RWPE1 (cell line): ENCODE results near the gene HMCN2.

ENCODE experiments used
- CTCF ChIA-PET: fragments of 350-600 bp; sonication (Branson Sonifier 250); formaldehyde crosslinking; extraction: SDS; loops from one replicate; lab custom pipeline; 2021; lab: Yijun Ruan, JAX
- POLR2A ChIA-PET: fragments of 400-600 bp; formaldehyde crosslinking; extraction: SDS; loops from one replicate; lab custom pipeline; 2020; ENCODE audit warnings: antibody characterized with exemption; ENCODE audit not compliant: low non-redundant PET; lab: Yijun Ruan, JAX
- DNase-seq: peaks from one replicate; pipeline ENCODE4 v3.0.0; 2012; ENCODE audit warnings: low spot score
- H3K27ac ChIP-seq: fragments of 450-650 bp; 2 replicates; pipeline ENCODE4 v1.5.1; 2017
- TF ChIP-seq, protein P1 (sequence below): fragments of 450-650 bp; conservative IDR thresholded peaks from 2 replicates; pipeline ENCODE4 v1.5.1; 2017; ENCODE audit warnings: low read depth, mild to moderate bottlenecking

The HMCN2 gene

DNA sequence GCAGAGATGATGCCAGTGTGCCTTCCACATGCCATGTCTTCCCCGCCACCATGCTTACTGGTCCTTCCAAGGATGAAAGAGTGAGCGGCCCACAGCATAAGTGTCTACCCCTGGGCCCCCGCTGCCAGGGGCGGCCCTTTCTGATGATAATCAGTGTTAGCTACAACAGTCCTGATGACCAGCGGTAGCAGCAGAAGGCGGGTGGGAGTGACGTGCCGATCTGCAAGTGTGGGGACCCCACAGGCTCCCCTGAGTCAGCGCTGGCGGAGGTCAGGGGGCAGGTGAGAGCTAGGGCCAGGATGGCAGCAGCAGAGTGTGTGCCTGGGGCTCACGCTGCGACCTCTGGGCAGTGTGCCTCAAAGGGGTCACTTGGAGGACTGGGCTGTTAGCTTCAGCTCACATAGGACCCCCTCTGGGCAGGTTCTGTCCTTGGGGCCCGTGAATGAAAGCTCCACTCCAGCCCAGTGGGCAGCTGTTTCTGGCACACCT is 80.4 kb downstream of the HMCN2 start:
- no peak overlapping the region for H3K27ac ChIP-seq
- ChIA-PET POLR2A (no interaction called here), CTCF (interaction anchor here (0.5 to 1.1 kb wide), 2 partner anchors 80 to 338 kb away, joined by 3 to 7 read pairs; no protein-coding TSS in a partner anchor)
- TF ChIP-seq, protein P1, sequence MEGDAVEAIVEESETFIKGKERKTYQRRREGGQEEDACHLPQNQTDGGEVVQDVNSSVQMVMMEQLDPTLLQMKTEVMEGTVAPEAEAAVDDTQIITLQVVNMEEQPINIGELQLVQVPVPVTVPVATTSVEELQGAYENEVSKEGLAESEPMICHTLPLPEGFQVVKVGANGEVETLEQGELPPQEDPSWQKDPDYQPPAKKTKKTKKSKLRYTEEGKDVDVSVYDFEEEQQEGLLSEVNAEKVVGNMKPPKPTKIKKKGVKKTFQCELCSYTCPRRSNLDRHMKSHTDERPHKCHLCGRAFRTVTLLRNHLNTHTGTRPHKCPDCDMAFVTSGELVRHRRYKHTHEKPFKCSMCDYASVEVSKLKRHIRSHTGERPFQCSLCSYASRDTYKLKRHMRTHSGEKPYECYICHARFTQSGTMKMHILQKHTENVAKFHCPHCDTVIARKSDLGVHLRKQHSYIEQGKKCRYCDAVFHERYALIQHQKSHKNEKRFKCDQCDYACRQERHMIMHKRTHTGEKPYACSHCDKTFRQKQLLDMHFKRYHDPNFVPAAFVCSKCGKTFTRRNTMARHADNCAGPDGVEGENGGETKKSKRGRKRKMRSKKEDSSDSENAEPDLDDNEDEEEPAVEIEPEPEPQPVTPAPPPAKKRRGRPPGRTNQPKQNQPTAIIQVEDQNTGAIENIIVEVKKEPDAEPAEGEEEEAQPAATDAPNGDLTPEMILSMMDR = no peak
- no peak for DNase-seq

DNA sequence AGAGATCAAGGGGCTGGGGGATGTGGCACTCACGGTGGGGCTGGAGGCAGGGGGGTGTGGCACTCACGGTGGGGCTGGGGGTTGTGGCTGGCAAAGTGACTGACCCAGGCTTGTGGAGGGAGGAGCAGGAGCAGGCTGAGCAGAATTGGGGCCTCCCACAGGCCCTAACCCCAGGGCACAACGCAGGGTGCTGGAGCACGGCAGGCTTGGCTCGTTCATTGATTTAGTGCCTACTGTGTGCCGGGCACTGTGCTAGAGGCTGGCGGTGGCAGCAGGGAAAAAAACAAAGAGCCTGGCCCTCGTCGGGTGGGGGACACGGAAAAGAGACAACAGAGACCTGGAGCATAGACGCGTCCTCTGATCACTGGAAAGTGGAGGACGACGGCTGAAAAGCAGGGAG is 80.9 kb downstream of the HMCN2 start:
- no peak overlapping the region for H3K27ac ChIP-seq
- POLR2A ChIA-PET = no interaction called here
- TF ChIP-seq, protein P1 = no peak
- no peak for DNase-seq
- CTCF ChIA-PET = interaction anchor here (1.1 kb wide), 1 partner anchor 337 kb away, joined by 3 read pairs; no protein-coding TSS in a partner anchor

DNA sequence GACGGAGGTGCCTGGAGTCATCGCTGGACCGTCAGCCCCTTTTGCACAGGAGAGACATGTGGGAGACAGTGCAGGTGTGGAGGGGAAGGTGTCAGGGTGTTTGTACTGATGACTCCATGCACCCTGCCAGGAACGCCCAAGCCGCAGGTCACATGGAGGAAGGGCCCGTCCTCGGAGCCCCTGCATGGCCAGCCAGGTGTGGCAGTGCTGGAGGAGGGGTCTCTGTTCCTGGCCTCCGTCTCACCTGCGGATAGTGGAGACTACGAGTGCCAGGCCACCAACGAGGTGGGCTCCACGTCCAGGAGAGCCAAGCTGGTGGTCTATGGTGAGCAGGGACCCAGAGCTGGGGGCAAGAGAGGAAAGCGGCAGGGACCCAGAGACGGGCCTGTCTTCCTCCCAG is 81.5 kb downstream of the HMCN2 start:
- H3K27ac ChIP-seq = no peak overlapping the region
- DNase-seq = no peak
- ChIA-PET POLR2A (no interaction called here), CTCF (interaction anchor here (0.7 kb wide), 1 partner anchor 356 kb away, joined by 4 read pairs; no protein-coding TSS in a partner anchor)
- TF ChIP-seq, protein P1 = no peak

DNA sequence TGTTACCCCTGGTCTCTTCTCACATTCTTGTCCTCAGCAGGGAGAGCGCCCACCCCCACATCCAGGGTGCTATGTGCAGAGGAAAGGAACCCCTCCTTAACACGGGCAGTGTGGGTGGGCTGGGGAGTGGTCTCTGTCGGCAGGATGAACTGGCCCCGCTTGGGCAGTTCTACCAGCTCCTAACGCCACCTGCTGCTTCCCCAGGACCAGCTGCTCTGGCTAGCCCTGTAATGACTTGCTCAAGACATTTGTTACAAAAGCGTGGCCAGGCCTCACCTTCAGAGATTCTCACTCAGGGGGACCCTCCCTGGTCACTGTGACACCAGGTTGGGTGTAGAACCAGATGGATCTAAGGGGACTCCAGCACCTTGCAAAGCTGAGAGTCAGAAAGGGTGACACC is 82.4 kb downstream of the HMCN2 start:
- H3K27ac ChIP-seq = no peak overlapping the region
- TF ChIP-seq, protein P1 = no peak
- no peak for DNase-seq
- CTCF ChIA-PET = interaction anchor here (0.6 kb wide), 2 partner anchors 82 to 197 kb away, joined by 4 to 5 read pairs; partner anchors contain the start of gene HMCN2
- POLR2A ChIA-PET = no interaction called here

DNA sequence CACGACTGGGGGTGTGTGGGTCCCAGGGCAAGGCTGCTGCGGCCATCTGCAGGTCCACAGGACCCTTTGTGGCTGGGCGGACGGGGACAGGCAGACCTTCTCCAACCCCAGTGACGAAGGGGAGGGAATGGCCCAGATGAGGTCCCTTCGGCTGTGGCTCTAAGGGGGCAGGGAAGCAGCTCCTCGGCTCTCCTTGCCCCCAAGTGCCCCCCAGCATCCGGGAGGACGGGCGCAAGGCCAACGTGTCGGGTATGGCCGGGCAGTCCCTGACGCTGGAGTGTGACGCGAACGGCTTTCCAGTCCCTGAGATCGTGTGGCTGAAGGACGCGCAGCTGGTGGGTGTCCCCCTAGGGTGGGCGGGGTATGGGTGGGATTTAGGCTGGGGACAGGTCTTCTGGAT is 82.8 kb downstream of the HMCN2 start:
- CTCF ChIA-PET = interaction anchor here (0.6 kb wide), 2 partner anchors 83 to 197 kb away, joined by 4 to 5 read pairs; partner anchors contain the start of gene HMCN2
- TF ChIP-seq, protein P1 = no peak
- no peak overlapping the region for H3K27ac ChIP-seq
- DNase-seq = no peak
- POLR2A ChIA-PET = no interaction called here

DNA sequence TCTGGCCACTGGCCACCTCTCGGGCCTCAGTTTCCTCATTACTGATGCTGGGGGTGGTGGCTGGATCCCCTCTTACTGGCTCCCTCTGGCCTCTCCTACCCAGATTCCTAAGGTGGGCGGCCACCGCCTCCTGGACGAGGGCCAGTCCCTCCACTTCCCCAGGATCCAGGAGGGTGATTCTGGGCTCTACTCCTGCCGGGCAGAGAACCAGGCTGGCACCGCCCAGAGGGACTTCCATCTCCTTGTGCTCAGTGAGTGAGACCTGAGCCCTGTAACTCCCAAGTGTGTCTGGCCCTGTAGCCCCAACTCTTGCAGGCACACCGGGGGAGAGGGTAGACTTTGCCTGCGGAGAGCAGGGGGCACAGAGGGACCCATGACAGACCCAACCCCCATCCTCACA is 83.3 kb downstream of the HMCN2 start:
- ChIA-PET CTCF (interaction anchor here (0.7 kb wide), 1 partner anchor 271 kb away, joined by 4 read pairs; no protein-coding TSS in a partner anchor), POLR2A (no interaction called here)
- no peak overlapping the region for H3K27ac ChIP-seq
- DNase-seq = no peak
- TF ChIP-seq, protein P1 = no peak
